ENCODE data around the gene SYT9.

The SYT9 gene

GRCh38 chr11:7480113-7480512 lies 228.4 kb downstream of the SYT9 start:
- no peak for DNase-seq

GRCh38 chr11:7484131-7484530 lies 232.4 kb downstream of the SYT9 start:
- no peak for DNase-seq

- no peak for DNase-seq
Measured at GRCh38 chr11:7484645-7485044, 232.9 kb downstream of the SYT9 start.

- no peak for DNase-seq
Measured at GRCh38 chr11:7485186-7486097, 233.7 kb downstream of the SYT9 start, which contains the start of gene OLFML1. Gene OLFML1 (plus strand): TSS chr11:7485506. CDS start chr11:7485876, 370 bp downstream.

GRCh38 chr11:7486098-7486780 lies 234.5 kb downstream of the SYT9 start:
- DNase-seq = no peak

- DNase-seq = no peak
Measured at GRCh38 chr11:7486781-7487140, 235.1 kb downstream of the SYT9 start.

GRCh38 chr11:7487360-7487759 lies 235.7 kb downstream of the SYT9 start:
- DNase-seq = no peak

- DNase-seq = no peak
Measured at GRCh38 chr11:7488681-7489080, 237.0 kb downstream of the SYT9 start.

- DNase-seq = no peak
Measured at GRCh38 chr11:7489376-7489775, 237.7 kb downstream of the SYT9 start.

- no peak for DNase-seq
Measured at GRCh38 chr11:7490054-7490453, 238.3 kb downstream of the SYT9 start.

- no peak for DNase-seq
Measured at GRCh38 chr11:7490535-7490934, 238.8 kb downstream of the SYT9 start.

- DNase-seq = no peak
Measured at GRCh38 chr11:7492253-7492652, 240.5 kb downstream of the SYT9 start.

- DNase-seq = no peak
Measured at GRCh38 chr11:7493670-7494069, 242.0 kb downstream of the SYT9 start.

- no peak for DNase-seq
Measured at GRCh38 chr11:7494086-7494745, 242.5 kb downstream of the SYT9 start.

GRCh38 chr11:7495882-7496551 lies 244.3 kb downstream of the SYT9 start:
- no peak for DNase-seq

GRCh38 chr11:7498193-7498592 lies 246.5 kb downstream of the SYT9 start:
- DNase-seq = no peak

- no peak for DNase-seq
Measured at GRCh38 chr11:7499081-7499480, 247.4 kb downstream of the SYT9 start.

GRCh38 chr11:7500251-7500650 lies 248.5 kb downstream of the SYT9 start:
- no peak for DNase-seq

- DNase-seq = no peak
Measured at GRCh38 chr11:7501251-7501650, 249.5 kb downstream of the SYT9 start.

- no peak for DNase-seq
Measured at GRCh38 chr11:7501894-7502293, 250.2 kb downstream of the SYT9 start.

GRCh38 chr11:7506243-7506642 lies 254.5 kb downstream of the SYT9 start:
- DNase-seq = no peak

GRCh38 chr11:7508087-7508486 lies 256.4 kb downstream of the SYT9 start:
- DNase-seq = no peak

GRCh38 chr11:7509966-7510365 lies 258.3 kb downstream of the SYT9 start:
- no peak for DNase-seq

Measured in hippocampal formation (tissue), 2 donors.